ENCODE data around the gene B4GALNT3. TPM values are rescaled to one million over a fixed set of nuclear protein-coding genes. Genes with fewer than 3 reads are reported as not detected.
A peak's percentile ranks its signal among the peaks of the same experiment; 100 is the strongest.

The B4GALNT3 gene
- total RNA-seq, 1 experiment from 2014 or later: 23.3 TPM

DNA sequence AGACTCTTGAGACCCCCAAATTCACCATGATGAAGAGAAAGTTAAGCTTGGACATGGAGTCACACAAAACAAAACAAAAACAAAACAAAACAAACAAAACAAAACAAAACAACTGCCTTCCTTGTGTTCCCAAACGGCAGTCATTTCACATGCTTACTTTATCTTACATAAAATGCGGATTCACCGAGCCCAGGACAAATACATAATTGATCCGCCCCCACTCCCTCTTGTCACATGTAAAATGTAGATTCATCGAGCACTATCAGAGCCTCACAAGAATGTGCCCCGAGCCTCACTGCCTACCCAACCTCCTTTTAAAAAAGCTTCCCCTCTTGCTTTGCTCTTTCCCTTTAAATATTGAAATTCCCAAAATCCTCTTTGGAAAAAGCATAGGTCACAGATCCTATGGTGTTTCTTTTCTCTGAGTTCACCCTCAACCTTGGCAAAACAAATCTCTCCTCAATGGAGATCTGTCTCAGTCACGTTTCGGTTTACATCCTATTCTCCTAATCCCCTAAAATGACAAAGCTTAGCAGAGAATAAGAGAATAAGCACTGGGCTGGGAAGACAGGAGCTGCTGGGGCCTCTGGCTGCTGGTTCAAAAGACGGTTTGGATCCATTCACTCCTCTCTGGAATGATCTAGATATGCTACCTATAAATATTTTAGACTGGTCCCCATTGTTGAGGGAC lies 119.8 kb downstream of the B4GALNT3 start:
- Histone ChIP-seq H3K79me1 (ENCODE audit: insufficient read depth, low read depth, low read length, poor library complexity, severe bottlenecking) (no peaks in the 10 kb centered on the region), H3T11ph (ENCODE audit: low read length) (no peak overlapping the region), H4K5ac (ENCODE audit: insufficient read length, low read depth, low read length) (no peak overlapping the region), H3K79me2 (ENCODE audit: insufficient read depth, low read length) (no peaks in the 10 kb centered on the region), H3K56ac (ENCODE audit: insufficient read length, low read depth, low read length) (no peak overlapping the region), H2BK15ac (ENCODE audit: low read depth, low read length) (no peak overlapping the region), H3K9ac (ENCODE audit: extremely low read depth, insufficient read length, low read length) (no peak overlapping the region), H3K27ac (ENCODE audit: insufficient read length, low read depth, low read length) (no peak overlapping the region), H2AFZ (ENCODE audit: low read length) (no peak overlapping the region), H4K20me1 (ENCODE audit: control insufficient read depth, insufficient read depth, insufficient read length) (no peaks in the 10 kb centered on the region), H3K4me2 (ENCODE audit: insufficient read depth, insufficient read length, low read length) (no peak overlapping the region), H3K4ac (ENCODE audit: low read depth, low read length) (no peak overlapping the region), H3K23me2 (ENCODE audit: insufficient read length, low read depth, low read length, poor library complexity, severe bottlenecking) (no peaks in the 10 kb centered on the region), H2BK12ac (ENCODE audit: insufficient read length, low read depth, low read length) (no peak overlapping the region), H3K14ac (ENCODE audit: insufficient read depth, low read length) (no peak overlapping the region), H2BK120ac (ENCODE audit: low read depth, low read length, poor library complexity, severe bottlenecking) (no peak overlapping the region), H3K18ac (ENCODE audit: insufficient read length, low read depth, low read length) (no peak overlapping the region), H3K9me3 (ENCODE audit: control insufficient read depth, low read depth, low read length) (no peaks in the 10 kb centered on the region), H4K8ac (replicated peaks; ENCODE audit: insufficient read length, low read depth, low read length) (no peak overlapping the region), H3K23ac (ENCODE audit: insufficient read length, low read depth, low read length) (no peak overlapping the region), H2BK5ac (ENCODE audit: insufficient read length, low read length) (no peak overlapping the region), H2AK5ac (ENCODE audit: insufficient read length, low read length) (no peak overlapping the region), H4K91ac (ENCODE audit: insufficient read length, low read depth, low read length) (no peak overlapping the region), H3K4me1 (ENCODE audit: insufficient read depth, low read length) (peaks cover 2% of the 10 kb centered on the region; the same call in 1 of the 2 replicates), H2BK20ac (ENCODE audit: low read depth, low read length, poor library complexity, severe bottlenecking) (no peak overlapping the region), H3K27me3 (ENCODE audit: insufficient read depth, low read length) (no peaks in the 10 kb centered on the region)
- no peak for DNase-seq
- H3K4me3 Mint-ChIP-seq: peak overlapping the region in 1 of 2 experiments; percentile 25; a peak in 1 of 5 replicates
- peaks cover 24 to 40% of the 10 kb centered on the region in 2 experiments for H3K4me1 Mint-ChIP-seq
- TF ChIP-seq, protein P1, sequence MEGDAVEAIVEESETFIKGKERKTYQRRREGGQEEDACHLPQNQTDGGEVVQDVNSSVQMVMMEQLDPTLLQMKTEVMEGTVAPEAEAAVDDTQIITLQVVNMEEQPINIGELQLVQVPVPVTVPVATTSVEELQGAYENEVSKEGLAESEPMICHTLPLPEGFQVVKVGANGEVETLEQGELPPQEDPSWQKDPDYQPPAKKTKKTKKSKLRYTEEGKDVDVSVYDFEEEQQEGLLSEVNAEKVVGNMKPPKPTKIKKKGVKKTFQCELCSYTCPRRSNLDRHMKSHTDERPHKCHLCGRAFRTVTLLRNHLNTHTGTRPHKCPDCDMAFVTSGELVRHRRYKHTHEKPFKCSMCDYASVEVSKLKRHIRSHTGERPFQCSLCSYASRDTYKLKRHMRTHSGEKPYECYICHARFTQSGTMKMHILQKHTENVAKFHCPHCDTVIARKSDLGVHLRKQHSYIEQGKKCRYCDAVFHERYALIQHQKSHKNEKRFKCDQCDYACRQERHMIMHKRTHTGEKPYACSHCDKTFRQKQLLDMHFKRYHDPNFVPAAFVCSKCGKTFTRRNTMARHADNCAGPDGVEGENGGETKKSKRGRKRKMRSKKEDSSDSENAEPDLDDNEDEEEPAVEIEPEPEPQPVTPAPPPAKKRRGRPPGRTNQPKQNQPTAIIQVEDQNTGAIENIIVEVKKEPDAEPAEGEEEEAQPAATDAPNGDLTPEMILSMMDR (conservative IDR thresholded peaks at IDR 0.05): no peak
- H3K27ac Mint-ChIP-seq: peak overlapping the region in 1 of 3 experiments; percentile 96; a peak in 2 of 7 replicates
- H3K9me3 Mint-ChIP-seq: peaks cover under 1 to 3% of the 10 kb centered on the region in 2 experiments; a peak in 2 of 5 replicates
- H3K27me3 Mint-ChIP-seq (ENCODE audit: low read depth): peaks cover 10% of the 10 kb centered on the region
- H3K36me3 Mint-ChIP-seq (ENCODE audit: insufficient read depth in 1 of 3, low read depth in 3 of 3): no peaks in the 10 kb centered on the region; a peak in 1 of 7 replicates
- WGBS (ENCODE audit: extremely low coverage, insufficient read length, low lambda C conversion rate): no CpG with 5 or more reads among the region's 9 CpGs

Data from H9 (cell line).